Cardiac septum (tissue), 1 donor: Measurements from ENCODE around the gene EMD. TPM values are rescaled to one million over a fixed set of nuclear protein-coding genes. Genes with fewer than 3 reads are reported as not detected.

Experiments used
- DNase-seq: peaks from one replicate; pipeline ENCODE4 v3.0.0-alpha.2; 2020; ENCODE audit warnings: low spot score
- intact Hi-C: fragments of 100-400 bp; cut with DNase I; formaldehyde crosslinking; loops from one replicate; pipeline ENCODE4 v1.14.0; 2022
- total RNA-seq: library from RNA; stranded (reverse); fragmentation: NEBNext Ultra II Directional; extraction: Animal tissue kit (Norgen Biotek cat#: 25700); gene quantifications from one replicate; pipeline ENCODE4 v1.2.1, GENCODE V29; 2021
- donor health status: DM: no; HTN: no; CAD: no.

EMD gene
- total RNA-seq, 1 donor from 2014 or later, result 66.2 TPM

- no peak for DNase-seq
- intact Hi-C loops, result no loop called here
Measured at GRCh38 chrX:154354013-154354412, 25.1 kb upstream of the EMD start.

- no peak for DNase-seq
- intact Hi-C loops, result no loop called here
Measured at GRCh38 chrX:154354516-154354915, 24.6 kb upstream of the EMD start.

DNA sequence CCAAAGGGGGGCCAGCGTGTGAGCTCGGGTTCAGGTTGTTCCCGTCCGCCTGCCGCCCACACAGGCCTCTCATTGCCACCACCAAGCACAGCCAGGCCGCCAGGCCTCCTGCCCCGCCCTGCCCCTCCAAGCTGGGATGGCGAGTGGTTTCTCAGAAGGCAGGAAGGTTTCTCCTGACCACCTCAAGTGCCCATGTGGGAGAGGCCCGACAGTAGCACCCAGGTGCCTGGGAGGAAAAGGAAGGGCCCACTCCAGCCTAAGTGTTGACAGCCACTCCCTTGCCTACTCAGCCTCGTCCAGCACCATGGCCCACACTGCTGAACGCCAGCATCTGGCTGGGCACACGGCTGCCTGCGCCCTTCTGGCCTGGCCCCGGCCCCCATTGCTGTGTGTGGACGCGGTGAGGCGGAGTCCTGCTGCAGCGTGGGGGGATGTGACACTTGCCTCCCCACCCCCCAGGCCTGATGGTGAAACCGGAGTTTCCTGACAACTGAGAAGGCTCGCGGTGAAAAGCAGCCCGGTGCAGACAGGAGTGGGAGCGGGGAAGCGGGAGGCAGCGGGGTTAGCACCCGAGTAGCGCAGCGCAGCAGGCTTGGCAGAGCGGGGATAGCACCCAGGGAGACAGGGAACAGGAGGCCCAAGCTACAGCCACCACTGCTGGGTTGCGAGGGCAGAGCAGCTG is 23.9 kb upstream of the EMD start:
- intact Hi-C loops, result no loop called here
- no peak for DNase-seq

- intact Hi-C loops, result no loop called here
- DNase-seq, result no peak
Measured at GRCh38 chrX:154355776-154356140, 23.3 kb upstream of the EMD start.

GRCh38 chrX:154356596-154356995 is 22.5 kb upstream of the EMD start:
- intact Hi-C loops, result no loop called here
- no peak for DNase-seq

- intact Hi-C loops, result no loop called here
- no peak for DNase-seq
Measured at GRCh38 chrX:154357205-154357604, 21.9 kb upstream of the EMD start.

DNA sequence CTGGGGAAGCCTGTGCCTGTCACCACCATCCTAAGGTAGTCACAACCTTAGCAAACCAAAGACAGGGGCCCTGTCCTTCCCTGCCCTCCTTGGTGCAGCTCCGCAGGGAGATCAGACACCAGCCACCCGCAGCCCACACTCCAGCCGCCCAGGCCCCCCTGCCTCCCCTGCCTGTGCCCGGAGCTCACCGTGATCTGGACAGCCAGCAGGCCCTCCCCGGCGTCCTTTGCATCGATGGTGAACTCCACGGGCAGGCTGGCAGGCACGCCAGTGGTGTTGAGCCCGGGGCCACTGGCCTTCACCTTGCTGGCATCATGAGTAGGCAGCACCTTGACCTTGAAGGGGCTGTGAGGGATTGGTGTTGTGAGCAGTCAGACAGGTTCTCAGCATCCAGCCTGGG is 21.1 kb upstream of the EMD start:
- intact Hi-C loops, result no loop called here
- no peak for DNase-seq

DNA sequence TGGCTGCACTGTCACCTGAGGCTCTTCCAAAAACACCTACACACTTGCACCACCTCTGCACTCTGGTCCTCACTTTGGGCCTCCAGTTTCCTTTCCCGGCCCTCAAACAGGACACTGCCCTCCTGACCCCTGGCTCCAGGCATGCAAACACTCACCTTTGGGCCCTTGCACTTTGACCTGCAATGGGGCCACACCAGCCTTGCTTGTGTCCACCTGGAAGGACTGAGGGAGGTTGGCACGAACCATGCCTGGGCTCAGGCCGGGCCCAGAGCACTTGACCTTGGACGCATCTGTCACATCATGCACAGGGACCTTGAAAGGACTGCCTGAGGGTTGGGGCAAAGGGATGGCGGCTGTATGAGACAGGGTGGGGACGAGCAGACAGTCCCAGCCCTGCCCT is 20.3 kb upstream of the EMD start:
- intact Hi-C loops, result no loop called here
- DNase-seq, result no peak

DNA sequence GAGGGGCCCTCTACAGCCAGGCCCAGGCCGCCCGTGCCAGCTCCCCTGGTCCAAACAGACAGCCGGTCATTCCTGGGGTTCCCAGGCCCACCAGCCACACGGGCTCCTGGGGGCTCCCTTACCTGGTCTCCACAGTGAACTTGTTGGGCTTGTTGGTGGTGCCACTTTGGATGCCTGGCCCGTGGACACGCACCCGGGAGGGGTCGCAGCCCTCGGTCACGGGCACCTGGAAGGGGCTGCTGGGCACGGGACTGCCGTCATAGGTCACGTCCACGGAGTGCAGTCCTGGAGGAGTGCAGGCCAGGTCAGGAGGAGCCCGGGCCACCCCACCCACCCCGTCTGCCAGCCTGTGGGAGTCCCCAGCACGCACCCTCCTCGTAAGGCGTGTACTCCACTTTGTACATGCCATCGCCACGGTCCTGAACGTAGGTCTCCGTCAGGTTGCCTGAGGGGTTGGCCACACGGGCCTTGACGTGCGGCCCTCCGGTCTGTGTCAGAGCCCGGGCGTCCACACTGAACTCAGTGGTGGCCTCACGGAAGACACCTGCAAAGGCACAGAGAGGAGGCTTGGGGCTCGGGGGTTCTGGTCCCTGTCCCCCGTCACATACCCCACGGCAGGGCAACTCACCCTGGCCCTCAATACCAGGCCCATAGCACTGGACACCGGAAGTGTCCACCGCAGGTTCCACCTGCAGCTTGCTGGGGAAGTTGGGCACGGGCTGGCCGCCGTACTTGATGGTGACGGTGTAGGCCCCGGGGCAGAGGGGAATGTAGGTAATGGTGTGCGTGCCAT is 19.5 kb upstream of the EMD start:
- intact Hi-C loops, result no loop called here
- DNase-seq, result no peak

DNA sequence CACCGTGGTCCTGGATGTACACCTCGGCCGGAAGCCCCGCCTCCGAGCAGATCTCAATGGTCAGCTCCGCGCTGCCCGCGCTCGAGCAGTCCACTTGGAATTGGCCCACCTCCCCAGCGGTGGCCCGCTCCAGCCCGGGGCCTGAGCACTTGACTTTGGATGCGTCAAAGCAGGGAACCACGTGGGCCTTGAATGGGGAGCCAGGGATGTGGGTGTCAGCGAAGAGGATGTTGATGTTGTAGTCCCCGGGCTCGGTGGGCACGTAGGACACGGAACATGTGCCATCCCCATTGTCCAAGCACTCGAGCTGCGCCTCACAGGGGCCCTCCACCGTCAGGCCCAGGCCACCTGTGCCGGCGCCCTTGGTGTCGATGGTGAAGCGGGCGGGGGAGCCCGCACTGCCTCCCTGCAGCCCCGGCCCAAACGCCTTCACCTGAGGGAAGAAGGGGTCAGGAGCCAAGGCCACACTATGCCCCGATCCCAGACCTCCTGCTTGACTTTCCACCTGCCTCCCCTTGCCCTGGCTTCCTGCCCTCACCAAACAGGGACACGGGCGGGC is 18.9 kb upstream of the EMD start:
- intact Hi-C loops, result no loop called here
- DNase-seq, result no peak

DNA sequence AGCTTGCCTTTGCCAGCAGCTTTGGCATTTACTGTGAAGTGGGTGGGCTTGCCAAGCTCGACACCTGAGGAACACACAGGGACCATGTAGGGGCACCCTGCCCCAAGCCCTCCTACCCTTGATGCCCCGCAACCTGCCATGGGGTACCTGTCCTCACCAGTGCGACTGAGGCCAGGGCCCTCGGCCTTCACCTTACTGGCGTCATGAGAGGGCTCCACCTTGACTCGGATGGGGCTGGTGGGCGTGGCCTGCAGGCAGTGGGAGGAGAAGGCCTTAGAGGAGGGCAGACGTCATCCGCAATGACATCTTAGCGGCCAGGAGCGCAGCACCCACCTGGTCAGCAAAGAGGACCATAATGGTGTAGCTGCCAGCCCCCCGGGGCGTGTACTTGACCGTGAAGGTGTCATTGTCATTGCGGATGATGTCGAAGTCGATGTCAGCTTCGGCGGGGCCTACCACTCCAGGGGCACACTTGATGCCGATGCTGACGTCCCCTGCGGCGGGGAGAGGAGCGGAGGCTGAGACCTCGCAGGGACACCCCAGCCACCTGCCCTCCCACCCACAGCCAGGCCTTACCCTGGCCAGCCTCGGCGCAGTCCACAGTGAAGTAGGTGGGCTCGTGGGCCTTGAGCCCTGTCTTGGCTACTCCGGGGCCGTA is 16.9 kb upstream of the EMD start:
- no peak for DNase-seq

DNA sequence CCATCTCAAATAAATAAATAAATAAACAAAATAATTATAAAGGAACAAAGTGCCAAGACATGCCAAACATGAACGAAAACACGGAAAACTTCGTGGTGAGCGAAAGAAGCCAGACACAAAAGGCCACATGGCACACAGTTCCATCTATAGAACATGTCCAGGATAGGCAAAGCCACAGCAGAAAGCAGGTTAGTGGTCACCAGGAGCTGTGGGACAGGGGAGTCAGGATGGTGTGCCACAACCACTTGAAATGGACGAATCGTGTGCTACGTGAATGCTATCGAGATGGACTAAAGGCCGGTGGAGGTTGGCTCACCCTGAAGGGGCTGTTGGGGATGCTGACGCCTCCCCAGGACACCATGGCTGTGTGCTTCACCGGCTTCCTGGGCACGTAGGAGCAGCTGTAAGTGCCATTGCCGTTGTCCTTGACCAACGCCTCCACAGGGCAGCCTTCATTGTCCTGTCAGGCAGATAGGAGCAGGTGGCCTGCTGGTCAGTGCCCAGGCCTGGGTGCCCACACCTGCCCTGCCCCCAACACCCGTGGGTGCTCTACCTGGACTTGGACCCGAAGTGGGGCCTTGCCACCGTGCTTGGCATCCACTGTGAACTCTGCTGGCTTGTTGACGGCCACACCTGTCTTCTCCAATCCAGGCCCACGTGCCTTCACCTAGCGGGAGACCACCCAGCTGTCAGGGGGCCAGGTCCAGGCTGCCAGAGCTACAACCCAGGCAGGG is 15.2 kb upstream of the EMD start:
- no peak for DNase-seq
- intact Hi-C loops, result no loop called here

More for the DNA sequence above, 16.9 kb upstream of the EMD start:
- intact Hi-C loops, result no loop called here

DNA sequence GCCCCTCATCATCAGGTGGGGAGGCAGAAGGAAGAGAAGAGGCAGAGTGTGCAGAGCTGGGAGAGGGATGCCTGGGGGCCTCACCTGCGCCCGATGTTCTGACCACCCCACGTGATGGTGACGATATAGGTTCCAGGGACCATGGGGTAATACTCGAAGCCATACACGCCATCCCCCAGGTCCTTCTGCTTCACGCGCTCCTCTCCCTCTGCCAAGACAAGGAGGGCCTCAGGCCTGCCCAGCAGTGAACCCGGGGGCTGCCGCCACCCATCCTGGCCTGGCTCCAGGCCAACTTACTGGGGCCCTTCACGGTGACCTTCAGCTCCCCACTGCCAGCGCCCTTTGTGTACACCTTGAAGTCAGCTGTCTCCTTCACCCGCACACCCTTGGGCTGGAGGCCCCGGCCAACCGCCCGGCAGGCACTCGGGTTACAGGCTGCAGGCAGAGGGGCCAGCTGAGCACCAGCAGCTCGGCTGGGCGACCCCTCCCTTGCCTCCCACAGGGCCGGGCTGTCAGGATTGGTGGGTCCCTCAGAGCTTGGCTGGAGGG is 14.0 kb upstream of the EMD start:
- DNase-seq, result no peak
- intact Hi-C loops, result no loop called here

- no peak for DNase-seq
- intact Hi-C loops, result no loop called here
Measured at GRCh38 chrX:154365997-154366665, 13.0 kb upstream of the EMD start.

- no peak for DNase-seq
- intact Hi-C loops, result no loop called here
Measured at GRCh38 chrX:154366666-154367055, 12.4 kb upstream of the EMD start.

DNA sequence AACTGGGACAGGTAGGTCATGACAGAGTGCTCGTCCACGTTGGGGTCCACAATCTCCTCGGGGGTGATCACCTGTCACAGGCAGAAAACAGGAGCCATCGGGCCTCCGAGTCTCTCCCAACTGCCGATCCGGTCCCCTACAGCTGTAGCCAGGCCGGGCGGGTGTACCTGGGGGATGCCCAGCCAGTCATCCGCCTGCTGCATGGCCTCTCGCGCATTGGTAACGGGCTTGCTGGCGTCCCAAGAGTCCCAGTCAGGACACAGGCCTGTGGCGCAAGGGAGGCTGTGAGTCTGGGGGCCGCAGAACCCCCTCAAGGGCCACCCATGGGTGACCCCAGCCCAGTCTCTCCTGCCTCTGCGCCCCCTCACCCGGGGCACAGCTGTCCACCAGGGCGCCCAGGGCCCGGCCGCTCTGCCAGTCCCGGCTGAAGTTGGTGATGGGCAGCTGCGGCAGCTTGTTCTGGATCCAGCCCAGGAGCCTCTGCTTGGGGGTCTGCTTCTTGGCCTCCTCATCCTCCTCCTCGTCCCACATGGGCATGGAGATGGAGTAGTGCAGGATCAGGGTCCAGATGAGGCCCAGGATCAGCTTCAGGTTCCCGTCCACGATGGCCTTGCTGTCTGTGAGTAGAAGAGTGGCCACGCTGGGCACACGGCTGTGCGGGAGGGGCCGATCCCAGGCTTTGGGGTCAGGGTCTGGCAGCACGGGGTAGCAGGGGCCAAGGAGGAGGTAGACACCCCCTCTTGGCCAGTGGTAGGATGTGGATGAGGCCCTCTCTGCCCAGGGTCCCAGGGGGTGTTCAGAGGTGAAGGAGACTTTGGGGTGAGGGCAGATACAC is 11.4 kb upstream of the EMD start:
- no peak for DNase-seq
- intact Hi-C loops, result no loop called here

DNA sequence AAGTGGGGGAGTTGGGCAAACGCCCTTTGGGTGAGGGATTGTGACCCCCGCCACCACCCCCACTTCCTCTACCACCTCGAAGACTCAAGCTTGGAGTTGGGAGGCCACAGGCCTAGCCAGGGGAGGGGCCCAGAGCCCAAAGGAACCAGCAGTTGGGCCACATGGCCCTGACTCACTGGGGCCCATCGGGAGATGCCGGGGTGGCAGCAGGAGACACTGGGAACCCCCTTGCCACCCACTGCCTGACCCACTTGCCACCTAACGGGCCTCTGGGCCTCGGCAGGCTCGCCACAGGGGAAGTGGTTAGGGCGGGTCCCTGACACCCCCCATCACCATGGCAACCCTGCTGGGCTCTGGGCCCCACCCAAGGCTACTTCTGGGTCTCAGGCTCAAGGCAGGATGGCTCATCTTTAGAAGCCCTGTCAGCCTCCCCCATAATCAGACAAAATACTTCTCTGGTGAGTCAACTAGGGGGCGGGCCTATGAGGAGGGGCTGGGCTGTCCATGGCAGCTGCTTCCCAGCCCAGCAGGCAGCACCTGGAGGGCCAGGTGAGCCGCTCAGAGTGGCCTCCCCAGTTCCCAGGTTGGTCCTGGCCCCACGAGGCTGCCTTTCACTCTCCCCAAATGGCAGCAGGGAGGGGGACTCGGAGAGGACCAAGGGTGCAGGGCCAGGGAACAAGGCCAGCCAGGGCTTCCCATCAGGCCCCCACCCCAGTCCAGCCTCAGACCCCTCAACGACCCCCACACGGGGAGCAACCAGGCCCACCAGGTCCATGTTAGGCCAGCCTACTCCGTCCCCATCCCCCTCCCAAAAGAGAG is 10.3 kb upstream of the EMD start:
- peak; percentile 87 for DNase-seq
- intact Hi-C loops, result no loop called here
